ENCODE data around the gene SMIM10.

The SMIM10 gene

GRCh38 chrX:135009057-135009610, 18.3 kb downstream of the SMIM10 start:
- TF ChIP-seq REST (IDR thresholded peaks at IDR 0.05; ENCODE audit: insufficient read depth in 1 of 2, low read depth in 2 of 2, low read length in 2 of 2): no peak
- TF ChIP-seq TAF1 (IDR thresholded peaks at IDR 0.05; ENCODE audit: borderline replicate concordance, insufficient read depth, low read length): no peak
- no peak for TF ChIP-seq SIN3A (IDR thresholded peaks at IDR 0.05; ENCODE audit: borderline replicate concordance, insufficient read depth, low read length)
- no peak for TF ChIP-seq FOXP2 (optimal IDR thresholded peaks at IDR 0.05; ENCODE audit: borderline replicate concordance, extremely low read depth, extremely low read length, insufficient read depth)
- TF ChIP-seq POLR2AphosphoS5 (IDR thresholded peaks at IDR 0.05; ENCODE audit: low read depth, low read length): no peak

- TF ChIP-seq POLR2AphosphoS5 (IDR thresholded peaks at IDR 0.05; ENCODE audit: low read depth, low read length) (no peak), TAF1 (IDR thresholded peaks at IDR 0.05; ENCODE audit: borderline replicate concordance, insufficient read depth, low read length) (no peak), FOXP2 (optimal IDR thresholded peaks at IDR 0.05; ENCODE audit: borderline replicate concordance, extremely low read depth, extremely low read length, insufficient read depth) (no peak), REST (IDR thresholded peaks at IDR 0.05; ENCODE audit: insufficient read depth in 1 of 2, low read depth in 2 of 2, low read length in 2 of 2) (no peak), SIN3A (IDR thresholded peaks at IDR 0.05; ENCODE audit: borderline replicate concordance, insufficient read depth, low read length) (no peak)
Observed at GRCh38 chrX:135009838-135010237, 19.0 kb downstream of the SMIM10 start.

GRCh38 chrX:135010921-135011320, 20.1 kb downstream of the SMIM10 start:
- TF ChIP-seq POLR2AphosphoS5 (IDR thresholded peaks at IDR 0.05; ENCODE audit: low read depth, low read length): no peak
- no peak for TF ChIP-seq REST (IDR thresholded peaks at IDR 0.05; ENCODE audit: insufficient read depth in 1 of 2, low read depth in 2 of 2, low read length in 2 of 2)
- no peak for TF ChIP-seq SIN3A (IDR thresholded peaks at IDR 0.05; ENCODE audit: borderline replicate concordance, insufficient read depth, low read length)
- TF ChIP-seq TAF1 (IDR thresholded peaks at IDR 0.05; ENCODE audit: borderline replicate concordance, insufficient read depth, low read length): no peak
- no peak for TF ChIP-seq FOXP2 (optimal IDR thresholded peaks at IDR 0.05; ENCODE audit: borderline replicate concordance, extremely low read depth, extremely low read length, insufficient read depth)

- TF ChIP-seq FOXP2 (optimal IDR thresholded peaks at IDR 0.05; ENCODE audit: borderline replicate concordance, extremely low read depth, extremely low read length, insufficient read depth): no peak
- TF ChIP-seq TAF1 (IDR thresholded peaks at IDR 0.05; ENCODE audit: borderline replicate concordance, insufficient read depth, low read length): no peak
- TF ChIP-seq REST (IDR thresholded peaks at IDR 0.05; ENCODE audit: insufficient read depth in 1 of 2, low read depth in 2 of 2, low read length in 2 of 2): no peak
- no peak for TF ChIP-seq POLR2AphosphoS5 (IDR thresholded peaks at IDR 0.05; ENCODE audit: low read depth, low read length)
- TF ChIP-seq SIN3A (IDR thresholded peaks at IDR 0.05; ENCODE audit: borderline replicate concordance, insufficient read depth, low read length): no peak
Observed at GRCh38 chrX:135015523-135016245, 24.9 kb downstream of the SMIM10 start.
